IPS-18a (cell line): Measurements from ENCODE around the gene UNC13A.

Experiments used
- H3K27ac ChIP-seq: one replicate; pipeline ENCODE4 v1.5.1; 2013; ENCODE audit warnings: low read length
- H3K27me3 ChIP-seq: one replicate; pipeline ENCODE4 v1.6.1; 2013; ENCODE audit warnings: mild to moderate bottlenecking, low read length; ENCODE audit not compliant: control insufficient read depth, insufficient read depth
- H3K36me3 ChIP-seq: one replicate; pipeline ENCODE4 v1.6.1; 2013; ENCODE audit warnings: low read depth, low read length; ENCODE audit not compliant: control insufficient read depth
- H3K4me1 ChIP-seq: one replicate; pipeline ENCODE4 v1.6.1; 2013; ENCODE audit warnings: low read depth, low read length; ENCODE audit not compliant: control insufficient read depth
- H3K4me3 ChIP-seq: one replicate; pipeline ENCODE4 v1.5.1; 2013; ENCODE audit warnings: low read length
- H3K9ac ChIP-seq: one replicate; pipeline ENCODE4 v1.6.1; 2013; ENCODE audit warnings: mild to moderate bottlenecking, low read length, moderate library complexity
- H3K9me3 ChIP-seq: one replicate; pipeline ENCODE4 v1.6.1; 2013; ENCODE audit warnings: low read depth, low read length; ENCODE audit not compliant: control insufficient read depth

UNC13A gene

DNA sequence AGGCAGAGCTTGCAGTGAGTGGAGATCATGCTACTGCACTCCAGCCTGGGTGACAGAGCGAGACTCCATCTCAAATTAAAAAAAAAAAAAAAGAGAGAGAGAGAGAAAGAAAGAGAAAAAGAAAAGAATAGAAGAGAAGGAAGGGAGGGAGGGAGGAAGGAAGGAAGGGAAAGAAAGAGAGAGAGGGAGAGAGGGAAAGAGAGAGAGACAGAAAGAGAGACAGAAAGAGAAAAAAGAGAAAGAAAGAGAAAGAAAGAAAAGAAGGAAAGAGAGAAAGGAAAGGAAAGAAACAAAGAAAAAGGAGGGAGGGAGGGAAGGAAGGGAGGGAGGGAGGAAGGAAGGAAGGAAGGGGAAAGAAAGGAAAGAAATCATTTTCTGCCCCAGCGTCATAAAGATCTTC is 7.0 kb upstream of the UNC13A start:
- H3K4me1 ChIP-seq: no peaks in the 10 kb centered on the region
- no peaks in the 10 kb centered on the region for H3K27me3 ChIP-seq
- H3K9me3 ChIP-seq: no peaks in the 10 kb centered on the region
- no peak overlapping the region for H3K4me3 ChIP-seq
- no peak overlapping the region for H3K27ac ChIP-seq
- H3K9ac ChIP-seq: no peak overlapping the region
- no peaks in the 10 kb centered on the region for H3K36me3 ChIP-seq

- Histone ChIP-seq H3K27me3 (no peaks in the 10 kb centered on the region), H3K9me3 (no peaks in the 10 kb centered on the region), H3K27ac (no peak overlapping the region), H3K36me3 (no peaks in the 10 kb centered on the region), H3K4me3 (no peak overlapping the region), H3K9ac (no peak overlapping the region), H3K4me1 (peaks cover 5% of the 10 kb centered on the region)
Measured at GRCh38 chr19:17692566-17692965, 4.4 kb upstream of the UNC13A start.

DNA sequence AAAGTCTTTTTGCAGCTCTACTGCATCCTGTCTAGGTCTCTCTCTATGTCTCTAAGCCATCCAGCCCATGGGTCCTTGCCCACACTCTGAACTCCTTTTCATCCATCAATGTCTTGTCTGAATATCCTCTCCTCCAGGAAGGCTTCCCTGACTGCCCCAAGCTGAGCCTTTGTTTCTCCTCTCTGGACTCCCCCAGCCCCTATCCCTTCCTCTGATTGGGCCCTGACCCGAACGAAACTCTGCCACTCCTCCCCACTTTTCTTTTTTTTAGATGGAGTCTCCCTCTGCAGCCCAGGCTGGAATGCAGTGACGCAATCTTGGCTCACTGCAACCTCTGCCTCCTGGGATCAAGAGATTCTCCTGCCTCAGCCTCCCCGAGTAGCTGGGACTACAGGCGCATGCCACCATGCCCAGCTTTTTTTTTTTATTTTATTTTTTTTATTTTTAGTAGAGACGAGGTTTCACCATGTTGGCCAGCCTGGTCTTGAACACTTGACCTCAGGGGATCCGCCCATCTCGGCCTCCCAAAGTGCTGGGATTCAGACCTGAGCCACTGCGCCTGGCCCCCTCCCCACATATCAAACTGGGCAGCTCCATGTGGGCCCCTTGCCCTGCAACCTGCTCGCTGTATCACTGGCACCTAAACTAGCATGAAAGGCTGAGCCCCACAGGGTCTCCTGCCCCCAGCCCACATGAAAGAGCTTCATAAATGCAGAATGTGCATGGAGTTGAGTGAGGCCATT is 870 bp upstream of the UNC13A start:
- peaks cover 10% of the 10 kb centered on the region for H3K4me1 ChIP-seq
- no peaks in the 10 kb centered on the region for H3K36me3 ChIP-seq
- H3K9ac ChIP-seq: no peak overlapping the region
- no peaks in the 10 kb centered on the region for H3K9me3 ChIP-seq
- peak overlapping the region; percentile 78 for H3K4me3 ChIP-seq
- no peak overlapping the region for H3K27ac ChIP-seq
- H3K27me3 ChIP-seq: no peaks in the 10 kb centered on the region

GRCh38 chr19:17687141-17687856 is 855 bp downstream of the UNC13A start:
- Histone ChIP-seq H3K27ac (peak overlapping the region; percentile 33), H3K9me3 (no peaks in the 10 kb centered on the region), H3K27me3 (no peaks in the 10 kb centered on the region), H3K4me3 (peak overlapping the region; percentile 78), H3K9ac (peak overlapping the region; percentile 67), H3K4me1 (peaks cover 10% of the 10 kb centered on the region), H3K36me3 (no peaks in the 10 kb centered on the region)

DNA sequence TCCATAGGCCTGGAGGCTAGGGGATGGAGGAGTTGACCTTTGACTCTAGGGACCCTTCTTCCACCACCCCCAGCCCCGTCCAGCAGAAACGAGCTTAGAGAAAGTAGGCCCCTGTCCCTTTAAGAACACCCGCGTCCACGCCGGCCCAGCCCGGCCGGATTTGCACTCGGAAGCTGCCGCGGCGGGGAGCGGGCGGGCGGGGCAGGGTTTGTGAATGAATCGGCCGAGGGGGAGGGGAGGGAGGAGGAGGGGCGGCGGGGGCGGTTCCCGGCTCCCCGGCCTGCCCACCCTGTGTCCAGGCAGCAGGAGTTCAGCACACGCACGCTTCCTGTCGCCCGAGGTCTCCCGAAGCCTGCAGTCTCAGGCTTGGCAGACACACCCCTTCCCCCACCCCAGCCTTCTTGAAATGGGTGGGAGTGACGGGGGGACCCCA is 1.5 kb downstream of the UNC13A start:
- no peaks in the 10 kb centered on the region for H3K36me3 ChIP-seq
- no peaks in the 10 kb centered on the region for H3K9me3 ChIP-seq
- H3K27ac ChIP-seq: peak overlapping the region; percentile 59
- peak overlapping the region; percentile 78 for H3K4me3 ChIP-seq
- H3K27me3 ChIP-seq: no peaks in the 10 kb centered on the region
- peak overlapping the region; percentile 55 for H3K9ac ChIP-seq
- peaks cover 10% of the 10 kb centered on the region for H3K4me1 ChIP-seq

DNA sequence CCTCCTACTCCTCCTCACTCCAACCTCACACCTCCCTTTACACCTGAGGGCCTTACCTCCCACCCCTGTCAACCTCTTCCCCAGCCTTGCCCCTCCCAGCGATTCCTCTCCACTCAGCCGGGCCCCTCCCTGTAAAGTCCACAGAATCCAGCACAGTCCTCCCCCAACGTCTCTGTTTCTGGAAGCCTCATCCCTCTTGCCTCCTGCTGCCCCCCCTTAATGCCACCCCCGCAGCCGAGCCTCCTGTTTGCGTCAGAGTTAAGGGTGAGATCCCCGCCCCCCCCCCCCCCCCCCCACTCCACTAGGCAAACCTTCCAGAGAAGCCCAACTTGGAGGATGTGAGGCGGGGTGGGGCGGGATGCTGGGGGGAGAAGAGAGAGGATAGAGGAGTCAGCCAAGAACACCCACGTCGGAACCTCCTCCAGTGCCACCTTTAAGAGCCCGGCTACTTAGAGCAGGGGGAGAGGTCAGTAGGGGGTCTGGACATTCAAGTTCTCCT is 2.1 kb downstream of the UNC13A start:
- H3K27me3 ChIP-seq: no peaks in the 10 kb centered on the region
- peak overlapping the region; percentile 59 for H3K27ac ChIP-seq
- H3K36me3 ChIP-seq: no peaks in the 10 kb centered on the region
- H3K9me3 ChIP-seq: no peaks in the 10 kb centered on the region
- peak overlapping the region; percentile 78 for H3K4me3 ChIP-seq
- H3K9ac ChIP-seq: peak overlapping the region; percentile 55
- peaks cover 13% of the 10 kb centered on the region for H3K4me1 ChIP-seq

DNA sequence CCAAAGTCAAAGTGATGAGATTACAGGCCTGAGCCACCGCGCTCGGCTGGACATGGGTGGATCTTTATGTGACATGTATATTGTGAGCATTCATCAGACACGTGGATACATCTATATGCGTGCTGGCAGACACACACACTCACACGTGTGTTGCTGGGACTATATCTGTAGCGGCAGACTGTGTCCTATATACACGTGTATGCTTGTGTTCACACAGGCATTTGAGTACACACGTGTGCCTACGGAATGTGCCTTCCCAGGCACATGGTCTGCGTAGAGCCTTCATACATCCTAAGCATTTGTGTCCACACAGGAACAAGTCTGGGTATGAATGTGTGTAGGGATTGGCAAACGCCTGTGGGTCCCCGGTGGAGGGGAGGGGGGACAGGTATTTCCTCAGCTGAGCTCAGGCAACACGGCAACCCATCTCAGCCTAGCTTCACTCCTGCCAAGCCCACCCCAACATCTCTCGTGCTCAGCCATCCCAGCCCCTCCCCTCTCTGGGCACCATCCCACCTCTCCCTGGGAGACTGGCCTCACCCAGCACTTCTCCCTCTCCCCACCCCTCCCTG is 2.6 kb downstream of the UNC13A start:
- no peaks in the 10 kb centered on the region for H3K9me3 ChIP-seq
- H3K4me3 ChIP-seq: peak overlapping the region; percentile 78
- no peak overlapping the region for H3K9ac ChIP-seq
- H3K27me3 ChIP-seq: no peaks in the 10 kb centered on the region
- H3K4me1 ChIP-seq: peaks cover 14% of the 10 kb centered on the region
- H3K36me3 ChIP-seq: no peaks in the 10 kb centered on the region
- no peak overlapping the region for H3K27ac ChIP-seq

DNA sequence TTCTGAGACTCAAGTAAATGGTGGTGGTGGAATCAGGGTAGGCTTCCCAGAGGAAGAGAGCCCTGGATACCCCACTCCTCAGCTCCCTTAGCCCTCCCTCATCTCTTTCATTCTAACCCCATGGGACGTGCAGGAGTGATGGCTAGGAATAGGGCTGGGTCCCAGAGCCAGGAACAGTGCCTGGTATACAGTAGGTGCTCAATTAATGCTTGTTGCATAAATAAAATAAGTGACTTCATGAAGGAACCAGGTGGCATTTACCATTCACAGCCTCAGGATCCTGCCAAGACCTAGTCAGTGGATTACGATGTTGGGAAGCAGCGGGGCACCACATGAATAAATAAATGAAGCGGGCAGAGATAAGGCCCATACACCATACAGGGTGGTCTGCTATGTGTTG is 3.9 kb downstream of the UNC13A start:
- H3K27ac ChIP-seq: no peak overlapping the region
- H3K9ac ChIP-seq: no peak overlapping the region
- no peak overlapping the region for H3K4me3 ChIP-seq
- no peaks in the 10 kb centered on the region for H3K9me3 ChIP-seq
- peaks cover 23% of the 10 kb centered on the region for H3K4me1 ChIP-seq
- H3K36me3 ChIP-seq: no peaks in the 10 kb centered on the region
- no peaks in the 10 kb centered on the region for H3K27me3 ChIP-seq

- H3K4me1 ChIP-seq: peaks cover 18% of the 10 kb centered on the region
- no peak overlapping the region for H3K27ac ChIP-seq
- no peaks in the 10 kb centered on the region for H3K27me3 ChIP-seq
Measured at GRCh38 chr19:17683078-17683477, 5.1 kb downstream of the UNC13A start.

DNA sequence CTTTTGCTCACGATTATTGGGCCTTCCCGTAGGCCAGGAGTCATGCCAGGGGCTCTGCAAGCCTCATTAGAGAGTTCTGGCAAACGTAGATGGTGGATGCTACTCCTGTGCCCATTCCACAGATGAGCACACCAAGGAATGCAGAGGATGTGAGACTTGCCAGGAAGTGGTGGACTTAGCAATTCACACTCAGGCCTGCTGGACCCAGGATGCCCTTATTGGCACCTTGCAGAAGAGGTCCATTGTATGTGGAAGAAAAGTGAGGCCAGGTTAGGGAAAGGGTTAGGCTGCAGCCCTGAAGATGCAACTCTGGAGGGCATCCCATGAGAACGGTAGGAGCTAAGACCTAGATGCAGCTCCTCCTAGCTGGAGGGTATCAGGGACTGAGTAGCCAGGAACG is 5.9 kb downstream of the UNC13A start:
- no peak overlapping the region for H3K27ac ChIP-seq
- no peak overlapping the region for H3K4me3 ChIP-seq
- H3K9ac ChIP-seq: no peak overlapping the region
- H3K9me3 ChIP-seq: no peaks in the 10 kb centered on the region
- peaks cover 21% of the 10 kb centered on the region for H3K4me1 ChIP-seq
- H3K36me3 ChIP-seq: no peaks in the 10 kb centered on the region
- H3K27me3 ChIP-seq: no peaks in the 10 kb centered on the region

More at GRCh38 chr19:17683078-17683477, 5.1 kb downstream of the UNC13A start:
- no peak overlapping the region for H3K9ac ChIP-seq
- H3K36me3 ChIP-seq: no peaks in the 10 kb centered on the region
- no peak overlapping the region for H3K4me3 ChIP-seq
- H3K9me3 ChIP-seq: no peaks in the 10 kb centered on the region

DNA sequence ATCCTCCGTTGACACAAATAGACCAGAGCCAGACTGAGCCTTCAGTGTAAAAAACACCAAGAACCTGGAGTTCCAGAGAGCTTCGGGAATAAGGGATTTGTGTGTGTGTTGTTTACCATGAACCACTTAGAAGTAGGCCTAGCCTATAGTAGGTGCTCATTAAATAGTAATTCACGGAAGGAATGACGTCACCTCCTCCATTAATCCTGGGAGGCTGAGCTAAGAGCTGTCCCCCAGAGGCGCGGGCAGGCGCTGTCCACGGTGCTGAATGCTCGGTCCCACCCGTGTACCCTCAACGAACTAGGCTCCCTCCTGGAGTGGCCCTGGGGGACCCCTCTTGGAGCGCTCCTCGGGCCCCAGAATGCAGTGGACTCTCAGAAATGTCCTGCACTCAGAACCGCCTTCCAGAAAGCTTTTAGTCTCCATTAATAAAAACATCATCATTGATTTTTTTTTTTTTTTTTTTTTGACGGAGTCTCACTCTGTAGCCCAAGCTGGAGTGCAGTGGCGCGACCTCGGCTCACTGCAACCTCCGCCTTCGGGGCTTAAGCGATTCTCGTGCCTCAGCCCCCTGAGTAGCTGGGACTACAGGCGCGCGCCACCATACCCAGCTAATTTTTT is 6.5 kb downstream of the UNC13A start:
- H3K9me3 ChIP-seq: no peaks in the 10 kb centered on the region
- H3K4me1 ChIP-seq: peaks cover 21% of the 10 kb centered on the region
- no peak overlapping the region for H3K4me3 ChIP-seq
- no peaks in the 10 kb centered on the region for H3K27me3 ChIP-seq
- no peak overlapping the region for H3K27ac ChIP-seq
- no peak overlapping the region for H3K9ac ChIP-seq
- H3K36me3 ChIP-seq: no peaks in the 10 kb centered on the region
